ENCODE data around the gene AGAP1. TPM values are rescaled to one million over a fixed set of nuclear protein-coding genes. Genes with fewer than 3 reads are reported as not detected.

AGAP1 gene
- total and polyA plus RNA-seq, 2 donors (not counting 3 experiments of a cell fraction or from before 2014, with no cell fraction given): 10.2 to 20.9 TPM

GRCh38 chr2:236089271-236090026 lies 595.6 kb downstream of the AGAP1 start:
- Histone ChIP-seq H3K4me1 (ENCODE audit: control insufficient read depth, extremely low read depth, insufficient read depth, low read length) (no peaks in the 10 kb centered on the region), H3K4me2 (ENCODE audit: insufficient read depth, low read length) (no peak overlapping the region), H3K36me3 (ENCODE audit: control insufficient read depth in 2 of 2, extremely low read depth in 1 of 2, insufficient read depth in 2 of 2, low read length in 2 of 2) (no peaks in the 10 kb centered on the region), H3K9me3 (replicated peaks; ENCODE audit: control insufficient read depth, insufficient read depth, low read length) (no peaks in the 10 kb centered on the region), H3K9ac (replicated peaks; ENCODE audit: extremely low read depth, insufficient read depth, low read length) (no peak overlapping the region), H2AFZ (ENCODE audit: low read depth, low read length) (no peak overlapping the region), H3K79me2 (ENCODE audit: control insufficient read depth, insufficient read depth, low read length) (no peaks in the 10 kb centered on the region), H3K27ac (ENCODE audit: insufficient read depth, low read depth, low read length) (no peak overlapping the region), H3K4me3 (replicated peaks in 1 of 3; ENCODE audit: insufficient read depth in 1 of 3, low read depth in 1 of 3, low read length in 3 of 3) (no peak overlapping the region), H4K20me1 (replicated peaks; ENCODE audit: control insufficient read depth, extremely low read depth, insufficient read depth, low read length) (no peaks in the 10 kb centered on the region), H3K27me3 (ENCODE audit: control insufficient read depth in 2 of 2, insufficient read depth in 2 of 2, low read length in 2 of 2) (no peaks in the 10 kb centered on the region), H3K9me1 (replicated peaks; ENCODE audit: control insufficient read depth, extremely low read depth, insufficient read depth, low read length) (no peaks in the 10 kb centered on the region)
- dilution Hi-C loops (cut with MboI; ENCODE audit: extremely low pct_ligation_motif_present, low sequenced_read_pairs) (no loop called here), intact Hi-C loops (cut with micrococcal nuclease) (no loop called here)
- BruUV-seq (replicated peaks): no TSS peak
- FAIRE-seq (no peak), DNase-seq (ENCODE audit: low read depth, low spot score) (no peak)
- TF ChIP-seq EZH2 (IDR thresholded peaks at IDR 0.05; ENCODE audit: borderline replicate concordance, low read depth, low read length, severe bottlenecking): no peak
- TF ChIP-seq GATA2 (IDR thresholded peaks at IDR 0.05; ENCODE audit: insufficient read depth, insufficient read length, low read depth, low read length): no peak
- no peak for TF ChIP-seq POLR2AphosphoS5 (IDR thresholded peaks at IDR 0.05; ENCODE audit: insufficient read depth, low read depth, low read length)
- TF ChIP-seq POLR2A (IDR thresholded peaks at IDR 0.05; ENCODE audit: low read depth, low read length): no peak
- TF ChIP-seq FOS (IDR thresholded peaks at IDR 0.05; ENCODE audit: borderline replicate concordance, insufficient read depth, low read length): no peak
- no peak for TF ChIP-seq CTCF (IDR thresholded peaks at IDR 0.05; ENCODE audit: extremely low read depth in 1 of 2, insufficient read depth in 1 of 2, low read depth in 1 of 2, low read length in 2 of 2)
- TF ChIP-seq JUN (IDR thresholded peaks at IDR 0.05; ENCODE audit: borderline replicate concordance, insufficient read depth, insufficient read length, low read depth): no peak
- TF ChIP-seq, protein P1, sequence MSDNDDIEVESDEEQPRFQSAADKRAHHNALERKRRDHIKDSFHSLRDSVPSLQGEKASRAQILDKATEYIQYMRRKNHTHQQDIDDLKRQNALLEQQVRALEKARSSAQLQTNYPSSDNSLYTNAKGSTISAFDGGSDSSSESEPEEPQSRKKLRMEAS (IDR thresholded peaks at IDR 0.05; ENCODE audit: insufficient read depth, insufficient read length): no peak
- TF ChIP-seq MYC (IDR thresholded peaks at IDR 0.05; ENCODE audit: low read depth, low read length): no peak
- ChIA-PET CTCF (no interaction called here), POLR2A (no interaction called here)

Measured in endothelial cell of umbilical vein (primary cell).